ENCODE data around the gene ZNF423. TPM values are rescaled to one million over a fixed set of nuclear protein-coding genes. Genes with fewer than 3 reads are reported as not detected.

The ZNF423 gene
- total RNA-seq, 2 experiments from 2014 or later: not detected

DNA sequence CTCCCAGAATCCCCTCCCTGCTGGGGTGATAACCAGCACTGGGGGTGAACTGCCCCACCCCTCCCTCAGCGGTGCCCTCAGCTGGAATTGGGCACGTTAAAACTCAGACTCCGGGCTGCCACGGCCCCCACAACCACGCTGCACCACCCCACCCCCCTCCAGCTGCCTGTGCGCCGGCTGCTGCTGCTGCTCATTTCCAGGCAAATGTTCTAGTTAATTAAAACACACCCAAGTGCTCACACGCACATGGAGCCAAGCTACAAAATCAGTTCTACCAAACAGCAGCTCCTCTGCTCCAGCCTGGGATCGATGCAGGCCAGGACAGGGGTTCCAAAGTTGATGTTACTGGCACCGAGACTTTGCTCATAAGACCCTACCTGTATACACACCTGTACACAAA is 180.5 kb downstream of the ZNF423 start:
- CTCF ChIA-PET: no interaction called here
- Mint-ChIP-seq H3K27me3 (no peaks in the 10 kb centered on the region), H3K4me3 (no peak overlapping the region), H3K27ac (no peak overlapping the region), H3K9me3 (no peaks in the 10 kb centered on the region), H3K36me3 (ENCODE audit: low read depth) (no peaks in the 10 kb centered on the region), H3K4me1 (ENCODE audit: low read depth) (no peaks in the 10 kb centered on the region)
- POLR2A ChIA-PET: no interaction called here
- ATAC-seq (no peak), DNase-seq (no peak)
- TF ChIP-seq, protein P1, sequence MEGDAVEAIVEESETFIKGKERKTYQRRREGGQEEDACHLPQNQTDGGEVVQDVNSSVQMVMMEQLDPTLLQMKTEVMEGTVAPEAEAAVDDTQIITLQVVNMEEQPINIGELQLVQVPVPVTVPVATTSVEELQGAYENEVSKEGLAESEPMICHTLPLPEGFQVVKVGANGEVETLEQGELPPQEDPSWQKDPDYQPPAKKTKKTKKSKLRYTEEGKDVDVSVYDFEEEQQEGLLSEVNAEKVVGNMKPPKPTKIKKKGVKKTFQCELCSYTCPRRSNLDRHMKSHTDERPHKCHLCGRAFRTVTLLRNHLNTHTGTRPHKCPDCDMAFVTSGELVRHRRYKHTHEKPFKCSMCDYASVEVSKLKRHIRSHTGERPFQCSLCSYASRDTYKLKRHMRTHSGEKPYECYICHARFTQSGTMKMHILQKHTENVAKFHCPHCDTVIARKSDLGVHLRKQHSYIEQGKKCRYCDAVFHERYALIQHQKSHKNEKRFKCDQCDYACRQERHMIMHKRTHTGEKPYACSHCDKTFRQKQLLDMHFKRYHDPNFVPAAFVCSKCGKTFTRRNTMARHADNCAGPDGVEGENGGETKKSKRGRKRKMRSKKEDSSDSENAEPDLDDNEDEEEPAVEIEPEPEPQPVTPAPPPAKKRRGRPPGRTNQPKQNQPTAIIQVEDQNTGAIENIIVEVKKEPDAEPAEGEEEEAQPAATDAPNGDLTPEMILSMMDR (IDR thresholded peaks at IDR 0.05): no peak
- intact Hi-C loops (cut with micrococcal nuclease): no loop called here

DNA sequence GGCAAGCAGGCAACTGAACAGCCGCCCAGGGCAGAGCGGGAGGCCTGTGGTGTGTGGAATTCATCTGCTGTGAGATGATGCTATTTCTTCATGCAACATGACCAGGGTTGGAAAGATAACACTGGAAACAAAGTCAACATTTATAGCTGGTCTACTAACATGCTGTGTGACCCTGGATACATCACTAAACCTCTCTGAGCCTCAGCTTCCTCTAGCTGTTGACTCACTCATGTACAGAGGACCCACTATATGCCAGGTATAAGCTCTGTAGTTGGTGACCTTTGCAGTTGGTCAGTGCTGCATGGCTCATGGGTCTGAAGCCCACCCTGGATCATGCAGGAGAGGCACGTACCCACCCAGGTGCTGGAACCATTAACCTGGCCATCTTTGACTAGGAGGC is 180.9 kb downstream of the ZNF423 start:
- Mint-ChIP-seq H3K4me1 (ENCODE audit: low read depth) (no peaks in the 10 kb centered on the region), H3K36me3 (ENCODE audit: low read depth) (no peaks in the 10 kb centered on the region), H3K9me3 (no peaks in the 10 kb centered on the region), H3K27ac (no peak overlapping the region), H3K4me3 (no peak overlapping the region), H3K27me3 (no peaks in the 10 kb centered on the region)
- DNase-seq: no peak
- CTCF ChIA-PET: no interaction called here
- TF ChIP-seq, protein P1 (IDR thresholded peaks at IDR 0.05): no peak
- POLR2A ChIA-PET: no interaction called here
- intact Hi-C loops (cut with micrococcal nuclease): no loop called here
- ATAC-seq: no peak

DNA sequence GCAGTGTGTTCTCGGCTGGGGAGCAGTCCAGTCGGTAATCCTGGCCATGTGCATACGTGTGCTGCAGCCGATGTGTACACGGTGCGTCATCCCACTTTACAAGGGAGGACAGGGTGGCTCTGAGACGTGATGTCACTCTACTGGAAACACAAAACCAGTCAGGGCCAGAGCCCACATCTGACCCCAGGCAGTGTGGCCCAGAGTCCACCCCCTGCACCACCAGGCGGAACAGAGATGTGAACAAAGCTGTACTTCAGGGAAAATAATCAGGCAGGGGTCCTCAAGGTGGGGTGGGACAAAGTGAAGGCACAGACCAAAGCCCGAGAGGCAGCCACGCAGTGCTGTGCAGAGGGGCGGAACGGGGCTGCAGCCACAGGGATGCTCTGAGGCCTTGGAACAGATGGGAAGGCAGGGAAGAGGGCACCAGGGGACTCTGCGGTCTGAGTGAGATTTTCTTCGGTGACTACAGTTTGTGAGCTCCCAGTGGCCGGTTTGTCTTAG is 181.5 kb downstream of the ZNF423 start:
- intact Hi-C loops (cut with micrococcal nuclease): no loop called here
- no peak overlapping the region for H3K4me3 Mint-ChIP-seq

DNA sequence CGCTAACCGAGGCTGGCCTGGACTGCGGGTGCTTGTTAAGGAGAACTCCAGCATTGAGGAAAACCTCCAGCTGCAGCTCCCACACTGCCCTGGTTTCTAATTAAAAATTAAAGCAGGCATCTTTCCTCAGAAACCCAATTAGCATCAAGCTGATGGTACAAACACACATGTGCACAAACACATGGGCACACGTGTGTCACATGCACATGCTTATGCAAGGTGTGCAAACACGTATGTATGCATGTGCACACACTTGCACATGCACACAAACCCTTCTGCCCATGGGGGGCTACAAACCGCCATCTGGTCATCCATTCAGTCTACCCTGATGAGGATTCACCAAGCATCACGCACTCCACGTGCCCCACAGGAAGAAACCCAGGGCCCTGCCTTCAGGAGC is 182.5 kb downstream of the ZNF423 start:
- POLR2A ChIA-PET: no interaction called here
- DNase-seq (no peak), ATAC-seq (no peak)
- H3K36me3 Mint-ChIP-seq (ENCODE audit: low read depth): no peaks in the 10 kb centered on the region
- no peak overlapping the region for H3K27ac Mint-ChIP-seq
- no peak overlapping the region for H3K4me3 Mint-ChIP-seq
- H3K27me3 Mint-ChIP-seq: no peaks in the 10 kb centered on the region
- no peaks in the 10 kb centered on the region for H3K4me1 Mint-ChIP-seq (ENCODE audit: low read depth)
- CTCF ChIA-PET: no interaction called here
- intact Hi-C loops (cut with micrococcal nuclease): no loop called here
- TF ChIP-seq, protein P1 (IDR thresholded peaks at IDR 0.05): no peak
- no peaks in the 10 kb centered on the region for H3K9me3 Mint-ChIP-seq

More for the DNA sequence above, 181.5 kb downstream of the ZNF423 start:
- Mint-ChIP-seq H3K9me3 (no peaks in the 10 kb centered on the region), H3K36me3 (ENCODE audit: low read depth) (no peaks in the 10 kb centered on the region), H3K4me1 (ENCODE audit: low read depth) (no peaks in the 10 kb centered on the region), H3K27ac (no peak overlapping the region), H3K27me3 (no peaks in the 10 kb centered on the region)
- ChIA-PET CTCF (no interaction called here), POLR2A (no interaction called here)
- ATAC-seq: no peak
- TF ChIP-seq, protein P1 (IDR thresholded peaks at IDR 0.05): no peak
- DNase-seq: no peak

DNA sequence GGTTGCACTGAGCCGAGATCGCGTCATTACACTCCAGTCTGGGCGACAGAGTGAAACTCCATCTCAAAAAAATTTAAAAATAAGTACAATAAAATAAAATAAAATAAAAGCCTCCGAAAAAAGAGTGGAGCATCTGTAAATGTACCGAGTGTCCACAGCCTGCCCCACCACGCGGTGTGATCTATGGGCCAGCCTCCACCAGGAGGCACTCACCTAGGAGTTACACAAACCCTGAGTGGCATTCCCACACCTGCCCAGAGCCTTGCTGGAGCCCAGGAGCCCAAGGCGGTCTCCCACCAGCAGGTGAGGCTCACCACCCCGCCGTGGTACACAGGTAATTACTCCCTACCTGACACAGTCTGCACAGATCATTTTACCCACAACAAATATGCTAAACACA is 183.2 kb downstream of the ZNF423 start:
- TF ChIP-seq, protein P1 (IDR thresholded peaks at IDR 0.05): no peak
- intact Hi-C loops (cut with micrococcal nuclease): no loop called here
- Mint-ChIP-seq H3K4me3 (no peak overlapping the region), H3K36me3 (ENCODE audit: low read depth) (no peaks in the 10 kb centered on the region), H3K9me3 (no peaks in the 10 kb centered on the region), H3K4me1 (ENCODE audit: low read depth) (no peaks in the 10 kb centered on the region), H3K27me3 (no peaks in the 10 kb centered on the region), H3K27ac (no peak overlapping the region)
- DNase-seq (no peak), ATAC-seq (no peak)
- POLR2A ChIA-PET: no interaction called here
- CTCF ChIA-PET: no interaction called here

Measured in activated CD8-positive, alpha-beta T cell treated with anti-CD3 and anti-CD28 coated beads for 36 hours (primary cell).